GM21529 (cell line): ENCODE results near the gene AOX1.
"Not testable (repeated sequence)": the region's sequence is repeated elsewhere in the genome, so short reads cannot be mapped to it uniquely, and the experiment has no call there.

ENCODE experiments used
- ATAC-seq: cut with Tn5 transposase; IDR thresholded peaks from one replicate; pipeline ENCODE4 v1.9.1; 2021; ENCODE audit not compliant: unreplicated experiment

AOX1 gene

GRCh38 chr2:200698217-200698616 lies 112.4 kb downstream of the AOX1 start:
- no peak for ATAC-seq

- ATAC-seq = no peak
These were observed 113.5 kb downstream of the AOX1 start for GRCh38 chr2:200699310-200699709.

GRCh38 chr2:200700856-200701255 lies 115.0 kb downstream of the AOX1 start:
- ATAC-seq = no peak

GRCh38 chr2:200702044-200702443 lies 116.2 kb downstream of the AOX1 start:
- ATAC-seq = no peak

GRCh38 chr2:200702646-200703118 lies 116.9 kb downstream of the AOX1 start:
- ATAC-seq = no peak

- ATAC-seq = no peak
These were observed 117.5 kb downstream of the AOX1 start for GRCh38 chr2:200703127-200703925.

GRCh38 chr2:200703926-200704637 lies 118.3 kb downstream of the AOX1 start:
- no peak for ATAC-seq

- no peak for ATAC-seq
These were observed 119.7 kb downstream of the AOX1 start for GRCh38 chr2:200705305-200706041.

- no peak for ATAC-seq
These were observed 123.1 kb downstream of the AOX1 start for GRCh38 chr2:200708943-200709342.

GRCh38 chr2:200713003-200713703 lies 127.3 kb downstream of the AOX1 start:
- peak; percentile 100 for ATAC-seq

- no peak for ATAC-seq
These were observed 127.9 kb downstream of the AOX1 start for GRCh38 chr2:200713704-200714064.

GRCh38 chr2:200715014-200715413 lies 129.2 kb downstream of the AOX1 start:
- not testable (repeated sequence) for ATAC-seq

- ATAC-seq = no peak
These were observed 130.6 kb downstream of the AOX1 start for GRCh38 chr2:200716386-200716785.
